ENCODE results near the gene CORO1A. TPM values are rescaled to one million over a fixed set of nuclear protein-coding genes. Genes with fewer than 3 reads are reported as not detected.
"Not testable (repeated sequence)": the region's sequence is repeated elsewhere in the genome, so short reads cannot be mapped to it uniquely, and the experiment has no call there.

Gene CORO1A
- total RNA-seq, 1 experiment from 2014 or later, result 0.64 TPM

DNA sequence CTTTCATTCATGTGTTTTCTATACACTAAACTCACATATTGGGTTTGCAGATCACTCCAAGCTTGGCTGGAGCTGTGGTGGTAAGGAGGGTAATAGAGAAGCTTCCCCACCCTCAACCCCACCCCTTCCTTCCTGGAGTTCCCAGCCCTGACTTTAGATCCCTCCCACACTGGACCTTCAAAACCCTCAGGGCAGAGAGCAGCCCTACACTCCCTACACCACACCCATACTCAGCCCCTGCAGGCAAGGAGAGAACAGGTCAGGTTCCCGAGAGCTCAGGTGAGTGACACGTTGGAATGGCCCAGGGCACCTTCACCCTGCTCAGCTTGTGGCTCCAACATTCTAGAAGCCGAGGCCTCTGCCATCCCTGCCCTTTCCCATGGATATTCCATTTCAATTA is 15.6 kb downstream of the CORO1A start, which contains the start of gene SULT1A3:
SULT1A3 (plus strand) TSS at position 207 of the 400 bp plus-strand sequence. CDS start 1,474 bp downstream, outside the sequence.
- DNase-seq (ENCODE audit: extremely low read depth, low read depth), result not testable (repeated sequence)

- not testable (repeated sequence) for DNase-seq (ENCODE audit: extremely low read depth, low read depth)
Observed at GRCh38 chr16:30199608-30200343, 16.4 kb downstream of the CORO1A start.

- DNase-seq (ENCODE audit: extremely low read depth, low read depth), result not testable (repeated sequence)
Observed at GRCh38 chr16:30205541-30206236, 22.3 kb downstream of the CORO1A start.

GRCh38 chr16:30206252-30206651 is 22.9 kb downstream of the CORO1A start:
- DNase-seq (ENCODE audit: extremely low read depth, low read depth), result not testable (repeated sequence)

DNA sequence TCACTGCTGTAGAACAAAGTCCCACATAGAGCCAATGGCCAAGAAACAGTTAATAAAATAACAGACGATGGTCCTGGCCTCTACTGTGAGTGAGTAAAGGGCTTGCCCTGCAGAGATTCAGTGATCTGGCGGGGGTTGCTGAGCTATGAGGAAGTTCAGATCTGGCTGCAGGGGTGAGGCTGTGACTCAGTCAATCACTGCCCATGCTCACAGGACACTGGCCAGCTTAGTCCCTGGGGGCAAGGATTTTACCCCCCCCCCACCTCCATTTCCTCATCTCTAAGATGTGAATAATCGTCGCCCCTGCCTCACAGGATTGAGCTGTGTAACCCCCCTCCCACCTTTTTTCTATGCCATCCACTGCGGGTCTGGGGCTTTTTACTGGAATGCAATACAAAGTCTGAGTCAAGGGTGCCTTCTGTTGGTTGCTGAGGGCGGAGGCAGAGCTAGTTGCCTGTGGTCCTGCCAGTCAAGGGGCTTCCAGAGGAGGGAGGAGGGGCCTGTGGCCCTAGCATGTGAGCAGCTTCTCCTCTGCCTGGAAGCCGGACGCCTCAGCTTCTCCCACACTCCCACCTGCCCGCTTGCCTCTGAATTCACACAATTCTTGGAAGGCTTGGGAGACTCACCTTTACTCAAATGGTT is 23.8 kb downstream of the CORO1A start:
- DNase-seq (ENCODE audit: extremely low read depth, low read depth), result not testable (repeated sequence)

DNA sequence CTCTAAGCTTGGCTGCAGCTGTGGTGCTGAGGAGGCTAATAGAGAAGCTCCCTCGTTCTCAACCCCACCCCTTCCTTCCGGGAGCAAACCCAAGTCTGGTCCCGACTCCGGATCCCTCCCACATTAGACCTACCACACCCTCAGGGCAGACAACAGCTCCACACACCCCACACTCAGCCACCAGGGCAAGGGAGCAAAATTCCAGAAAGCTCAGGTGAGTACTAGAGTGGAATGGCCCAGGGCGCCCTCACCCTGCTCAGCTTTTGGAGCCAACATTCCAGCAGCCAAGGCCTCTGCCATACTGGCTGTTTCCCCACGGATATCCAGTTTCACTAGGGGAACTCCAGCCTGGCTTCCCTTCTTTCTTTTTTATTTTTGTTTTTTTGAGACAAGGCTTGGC is 25.6 kb downstream of the CORO1A start:
- DNase-seq (ENCODE audit: extremely low read depth, low read depth), result not testable (repeated sequence)

- not testable (repeated sequence) for DNase-seq (ENCODE audit: extremely low read depth, low read depth)
Observed at GRCh38 chr16:30211414-30211813, 28.0 kb downstream of the CORO1A start.

DNA sequence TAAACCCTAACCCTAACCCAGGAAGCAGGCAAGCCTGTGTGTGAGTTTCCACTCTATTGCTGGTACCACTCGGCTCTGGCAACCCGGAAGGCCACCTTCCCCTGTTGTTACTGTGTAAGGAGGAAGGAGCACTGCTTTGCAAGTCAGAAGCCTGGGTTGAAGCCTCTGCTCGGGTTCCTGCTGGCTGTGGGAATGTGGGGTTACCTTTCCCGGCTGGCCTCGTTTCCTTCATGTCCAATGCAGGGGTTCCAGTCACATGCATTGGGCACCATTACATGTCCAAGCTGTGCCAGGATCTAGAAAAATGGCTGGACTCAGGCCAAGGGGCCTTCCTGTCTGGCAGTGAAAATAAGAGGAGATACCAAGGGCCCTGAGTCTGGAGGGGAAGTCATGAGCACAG is 33.7 kb downstream of the CORO1A start:
- not testable (repeated sequence) for DNase-seq (ENCODE audit: extremely low read depth, low read depth)

Small RNAs within 50 kb of the gene (small RNA-seq; reads per million reads assigned to genes)
- gene AC106782.4, result 0 reads per million in 2 experiments

Other genes with a start within 250 kb of the CORO1A start
- gene TMEM219, start 221.5 kb upstream of the CORO1A start, total RNA-seq (2014; rRNA removed; shearing (Covaris generic)), result 67.8 and 68.5 TPM in 2 replicates
- 20.4 and 22.0 TPM in 2 replicates for gene TAOK2, start 209.7 kb upstream of the CORO1A start, total RNA-seq (2014; rRNA removed; shearing (Covaris generic))
- 12.2 and 15.0 TPM in 2 replicates for gene HIRIP3, start 188.0 kb upstream of the CORO1A start, total RNA-seq (2014; rRNA removed; shearing (Covaris generic))
- gene INO80E, start 187.4 kb upstream of the CORO1A start, total RNA-seq (2014; rRNA removed; shearing (Covaris generic)), result 81.3 and 87.8 TPM in 2 replicates
- gene DOC2A, start 172.6 kb upstream of the CORO1A start, total RNA-seq (2014; rRNA removed; shearing (Covaris generic)), result 0.61 and 1.1 TPM in 2 replicates
- gene C16orf92, start 160.4 kb upstream of the CORO1A start, total RNA-seq (2014; rRNA removed; shearing (Covaris generic)), result not detected in 2 replicates
- gene TLCD3B, start 152.3 kb upstream of the CORO1A start, total RNA-seq (2014; rRNA removed; shearing (Covaris generic)), result 0.07 TPM in 1 of 2 replicates, not detected in the other
- gene ALDOA, start 117.8 kb upstream of the CORO1A start, total RNA-seq (2014; rRNA removed; shearing (Covaris generic)), result 1,739 and 2,065 TPM in 2 replicates
- gene PPP4C, start 107.6 kb upstream of the CORO1A start, total RNA-seq (2014; rRNA removed; shearing (Covaris generic)), result 72.1 and 81.6 TPM in 2 replicates
- 0.30 and 0.38 TPM in 2 replicates for gene TBX6, start 91.7 kb upstream of the CORO1A start, total RNA-seq (2014; rRNA removed; shearing (Covaris generic))
- 4.9 and 8.0 TPM in 2 replicates for gene YPEL3, start 87.4 kb upstream of the CORO1A start, total RNA-seq (2014; rRNA removed; shearing (Covaris generic))
- 0.67 and 0.89 TPM in 2 replicates for gene GDPD3, start 70.1 kb upstream of the CORO1A start, total RNA-seq (2014; rRNA removed; shearing (Covaris generic))
- 16.9 and 22.3 TPM in 2 replicates for gene MAPK3, start 60.4 kb upstream of the CORO1A start, total RNA-seq (2014; rRNA removed; shearing (Covaris generic))
- 60.8 and 85.7 TPM in 2 replicates for gene BOLA2B, start 10.1 kb downstream of the CORO1A start, total RNA-seq (2014; rRNA removed; shearing (Covaris generic))
- 31.4 and 35.7 TPM in 2 replicates for gene SLX1A, start 10.3 kb downstream of the CORO1A start, total RNA-seq (2014; rRNA removed; shearing (Covaris generic))
- 2.8 and 4.4 TPM in 2 replicates for gene SULT1A3, start 15.7 kb downstream of the CORO1A start, total RNA-seq (2014; rRNA removed; shearing (Covaris generic))
- 1.1 and 2.8 TPM in 2 replicates for gene NPIPB13, start 64.9 kb downstream of the CORO1A start, total RNA-seq (2014; rRNA removed; shearing (Covaris generic))
- gene CD2BP2, start 171.7 kb downstream of the CORO1A start, total RNA-seq (2014; rRNA removed; shearing (Covaris generic)), result 36.5 and 39.0 TPM in 2 replicates
- 12.3 and 13.2 TPM in 2 replicates for gene TBC1D10B, start 186.9 kb downstream of the CORO1A start, total RNA-seq (2014; rRNA removed; shearing (Covaris generic))
- not detected in 2 replicates for gene MYL11, start 191.2 kb downstream of the CORO1A start, total RNA-seq (2014; rRNA removed; shearing (Covaris generic))
- gene SEPTIN1, start 199.0 kb downstream of the CORO1A start, total RNA-seq (2014; rRNA removed; shearing (Covaris generic)), result 0.26 TPM in 1 of 2 replicates, not detected in the other
- 8.3 and 8.4 TPM in 2 replicates for gene ZNF48, start 211.8 kb downstream of the CORO1A start, total RNA-seq (2014; rRNA removed; shearing (Covaris generic))
- gene ZNF771, start 224.0 kb downstream of the CORO1A start, total RNA-seq (2014; rRNA removed; shearing (Covaris generic)), result 6.2 and 6.4 TPM in 2 replicates
- gene DCTPP1, start 246.4 kb downstream of the CORO1A start, total RNA-seq (2014; rRNA removed; shearing (Covaris generic)), result 29.9 and 35.9 TPM in 2 replicates

Measured in NCI-H460 (cell line).